GM23248 (cell line): ENCODE data around the gene EBF4.

Experiments
- EZH2 ChIP-seq: fragments of 200-600 bp; sonication (generic); IDR thresholded peaks from 2 replicates; pipeline ENCODE4 v1.6.1; 2018; ENCODE audit warnings: antibody characterized with exemption, mild to moderate bottlenecking; ENCODE audit not compliant: insufficient read depth, poor library complexity, severe bottlenecking
- EZH2phosphoT487 ChIP-seq: fragments of 200-600 bp; sonication (generic); IDR thresholded peaks from 2 replicates; pipeline ENCODE4 v1.6.1; 2018; ENCODE audit warnings: antibody characterized with exemption, moderate library complexity, mild to moderate bottlenecking, low read depth; ENCODE audit not compliant: insufficient read depth

DNA sequence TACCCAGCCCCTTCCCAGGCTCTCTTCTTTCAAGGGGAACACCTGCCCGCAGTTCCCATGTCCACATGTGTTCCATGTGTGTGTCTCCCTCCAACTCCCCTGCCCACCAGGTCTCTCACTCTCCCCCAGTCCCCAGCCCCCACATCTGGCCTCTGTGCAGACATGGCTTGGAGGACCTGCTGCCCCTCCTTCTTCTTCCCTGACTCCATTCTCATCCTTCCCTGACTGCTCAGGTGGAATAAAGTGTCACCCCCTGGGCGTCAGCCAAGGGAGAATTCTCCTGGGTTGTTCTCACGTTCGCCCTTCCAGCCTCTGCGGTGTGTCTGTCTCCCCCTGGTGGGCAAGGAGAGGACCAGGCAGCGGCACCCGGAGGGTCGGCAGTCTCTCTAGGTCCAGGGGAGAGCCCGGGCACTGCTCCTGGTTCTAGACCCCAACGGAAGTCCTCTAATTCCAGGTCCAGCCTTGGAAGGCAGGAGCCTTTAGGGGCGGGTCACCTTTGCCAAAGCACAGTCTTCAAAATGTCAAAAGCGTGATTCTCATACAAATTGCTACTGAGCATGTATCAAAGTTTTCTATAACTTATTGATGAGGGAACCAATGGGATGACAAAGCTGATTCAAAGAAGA is 50.5 kb downstream of the EBF4 start:
- TF ChIP-seq EZH2 (no peak), EZH2phosphoT487 (no peak)
